HG02970 (cell line): ENCODE results near the gene GABBR2.
"Not testable (repeated sequence)": the region's sequence is repeated elsewhere in the genome, so short reads cannot be mapped to it uniquely, and the experiment has no call there.

ENCODE experiments used
- ATAC-seq: cut with Tn5 transposase; IDR thresholded peaks from one replicate; pipeline ENCODE4 v1.9.1; 2021; ENCODE audit warnings: mild to moderate bottlenecking, moderate library complexity, moderate number of reproducible peaks; ENCODE audit not compliant: unreplicated experiment, low FRiP score

GABBR2 gene

DNA sequence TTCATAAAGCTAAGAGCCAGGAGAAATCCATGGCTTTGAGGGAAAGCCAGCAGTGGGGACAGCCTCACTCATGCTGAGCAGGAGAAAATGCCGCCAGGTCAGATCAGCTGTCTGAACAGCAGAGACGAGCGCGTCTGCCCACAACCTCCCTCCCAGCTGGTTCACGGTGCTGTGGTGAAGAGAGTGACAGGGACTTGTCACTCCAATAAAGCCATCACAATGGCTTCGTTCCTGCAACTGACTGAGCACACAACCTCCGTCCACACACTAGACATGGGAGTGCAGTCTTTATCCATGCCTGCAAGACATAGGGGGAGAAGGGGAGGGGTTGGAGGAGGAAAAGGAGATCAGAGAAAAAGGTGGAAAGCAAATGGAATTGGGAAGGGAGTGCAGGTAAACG lies 206.9 kb downstream of the GABBR2 start:
- ATAC-seq: no peak

DNA sequence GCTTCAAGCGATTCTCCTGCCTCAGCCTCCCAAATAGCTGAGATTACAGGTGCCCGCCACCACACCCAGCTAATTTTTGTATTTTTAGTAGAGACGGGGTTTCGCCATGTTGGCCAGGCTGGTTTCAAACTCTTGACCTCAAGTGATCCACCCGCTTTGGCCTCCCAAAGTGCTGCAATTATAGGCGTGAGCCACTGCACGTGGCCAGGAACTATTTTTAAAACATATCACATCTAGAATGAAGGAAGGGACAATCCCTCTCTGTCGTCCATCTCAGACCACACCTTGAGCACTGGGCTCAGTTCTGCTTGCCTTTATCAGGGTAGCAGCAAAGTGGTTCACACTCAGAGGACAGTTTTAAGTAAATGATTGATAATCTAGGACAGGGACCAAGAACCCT lies 207.5 kb downstream of the GABBR2 start:
- not testable (repeated sequence) for ATAC-seq

DNA sequence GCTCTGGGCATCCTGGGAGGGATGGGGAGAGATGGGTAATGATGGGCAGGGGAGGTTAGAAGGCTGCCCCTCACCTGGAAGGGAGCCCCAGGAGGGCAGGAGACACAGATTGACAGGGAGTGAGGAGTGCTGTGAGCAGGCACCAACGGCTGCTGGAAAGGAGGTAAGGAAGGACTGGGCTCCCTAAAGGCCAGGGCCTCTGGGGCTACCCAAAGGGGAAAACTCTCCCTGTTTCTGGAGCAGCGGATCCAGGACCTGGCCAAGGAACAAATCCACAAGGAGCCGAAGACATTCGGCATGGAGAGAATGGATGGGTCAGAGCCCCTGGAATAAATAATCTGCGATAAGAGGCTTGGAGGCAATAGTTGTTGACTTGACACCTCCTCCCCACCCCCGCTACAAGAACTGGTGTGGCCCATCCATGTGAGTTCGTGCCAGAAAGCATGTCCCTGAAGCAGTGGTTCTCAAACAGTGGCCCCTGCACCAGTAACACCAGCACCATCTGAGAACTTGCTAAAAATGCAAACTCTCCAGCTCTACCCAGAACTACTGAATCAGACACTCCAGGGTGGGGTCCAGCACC lies 208.3 kb downstream of the GABBR2 start:
- no peak for ATAC-seq

DNA sequence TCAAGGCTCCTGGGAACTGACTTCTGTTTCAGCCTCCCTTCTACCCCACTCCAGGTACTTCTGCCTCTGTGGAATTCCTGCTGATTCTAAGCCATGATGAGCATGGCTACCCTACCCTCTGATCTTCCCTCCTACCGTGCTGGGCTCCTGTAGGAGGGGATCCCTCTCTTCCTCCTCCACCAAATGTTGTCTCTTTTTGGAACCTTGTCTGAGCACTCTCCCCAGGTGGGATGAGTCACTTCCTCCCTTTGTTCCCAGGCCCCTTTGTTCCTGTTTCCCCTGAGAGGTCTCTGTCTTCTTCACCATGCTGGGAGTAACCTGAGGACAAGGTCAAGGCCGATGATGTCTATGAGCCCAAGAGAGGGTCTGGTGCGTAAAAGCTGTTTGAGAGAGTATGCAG lies 213.2 kb downstream of the GABBR2 start:
- ATAC-seq: no peak

DNA sequence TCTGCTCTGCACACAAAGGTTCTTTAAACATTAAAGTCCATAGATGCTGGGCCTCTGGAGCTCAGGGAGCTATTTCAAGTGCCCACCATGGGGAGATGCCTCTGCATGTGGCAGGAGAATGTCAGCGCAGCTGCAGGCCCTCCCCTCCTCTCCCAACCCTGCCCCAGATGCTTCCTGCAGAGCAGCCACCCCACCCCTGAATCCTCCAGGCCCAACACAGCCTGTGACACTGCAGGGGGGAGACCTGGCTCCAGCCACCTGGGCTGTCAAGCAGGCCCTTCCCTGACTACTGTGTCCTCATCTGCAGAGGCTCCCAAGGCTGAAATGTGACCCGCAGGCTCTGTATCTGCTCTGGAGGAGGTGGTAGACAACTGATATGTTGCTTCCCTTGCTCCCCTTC lies 213.9 kb downstream of the GABBR2 start:
- no peak for ATAC-seq

DNA sequence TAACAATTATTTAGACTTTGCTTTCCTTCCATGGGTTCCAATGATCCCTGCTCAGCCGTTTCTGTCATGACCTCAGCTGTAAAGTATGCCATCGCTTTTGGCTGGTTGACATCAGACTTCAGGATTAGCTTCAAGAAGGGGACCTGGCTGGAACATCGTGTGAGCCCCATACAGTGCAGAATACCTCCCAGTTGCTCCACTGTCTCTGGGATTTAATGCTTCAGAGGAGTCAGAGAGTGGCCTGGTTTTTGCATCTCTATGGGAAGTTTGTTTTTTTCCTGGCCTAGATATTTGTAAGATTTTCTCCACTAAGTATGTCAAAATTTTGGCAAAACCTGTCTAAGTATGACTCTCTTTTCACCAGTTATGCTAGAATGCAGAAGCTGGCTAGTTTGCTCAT lies 216.9 kb downstream of the GABBR2 start:
- no peak for ATAC-seq

DNA sequence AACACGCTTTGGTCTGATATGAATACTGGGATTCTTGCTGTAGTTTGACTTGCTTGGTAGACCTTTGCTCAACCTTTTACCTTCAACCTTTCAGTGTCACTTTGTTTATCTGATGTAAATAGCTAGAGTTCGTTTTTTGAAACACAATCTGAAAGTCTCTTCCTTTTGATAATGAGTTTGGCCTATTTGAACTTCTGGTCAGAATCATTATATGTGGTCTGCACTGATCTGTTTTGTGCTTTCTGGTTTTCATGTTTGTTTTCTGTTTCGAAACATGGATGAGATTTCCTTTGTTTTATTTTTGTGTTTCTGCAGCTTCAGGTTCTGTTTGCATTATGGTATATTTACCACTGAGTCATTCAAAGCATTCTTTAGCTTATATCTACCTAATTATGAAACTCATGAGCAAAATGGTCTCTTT lies 217.5 kb downstream of the GABBR2 start:
- no peak for ATAC-seq

DNA sequence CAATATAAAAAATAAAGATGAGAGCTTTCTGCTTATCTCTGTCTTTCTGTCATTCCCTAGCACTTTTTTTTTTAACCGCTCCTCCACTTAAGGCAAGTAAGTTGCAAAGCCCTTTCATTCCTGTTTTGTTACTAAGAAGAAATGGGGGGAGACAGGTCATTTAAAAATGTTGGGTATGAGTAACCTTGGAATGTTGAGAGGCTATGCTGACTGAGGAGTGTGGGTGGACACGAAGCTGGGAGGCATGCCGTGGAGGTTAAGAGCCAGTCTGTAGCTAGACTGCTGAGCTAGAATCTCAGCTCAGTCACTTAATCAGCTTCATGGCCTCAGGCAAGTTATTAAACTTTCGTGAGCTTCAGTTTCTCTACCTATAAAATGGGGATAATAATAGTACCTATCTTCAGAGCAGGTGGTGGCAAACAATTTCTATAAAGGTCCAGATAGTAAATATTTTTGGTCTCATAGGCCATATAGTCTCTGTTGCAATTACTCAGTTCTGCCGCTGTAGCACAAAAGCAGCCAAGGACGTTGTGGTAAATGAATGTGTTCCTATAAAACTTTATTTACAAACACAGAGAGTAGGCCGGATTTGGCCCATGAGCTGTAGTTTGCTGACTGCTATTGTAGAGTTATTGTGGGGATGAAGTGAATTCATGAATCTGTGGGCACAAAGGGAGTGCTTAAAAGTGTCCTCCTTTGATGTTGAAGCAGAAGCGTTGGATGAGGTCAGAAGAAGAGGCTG lies 220.0 kb downstream of the GABBR2 start:
- ATAC-seq: no peak

DNA sequence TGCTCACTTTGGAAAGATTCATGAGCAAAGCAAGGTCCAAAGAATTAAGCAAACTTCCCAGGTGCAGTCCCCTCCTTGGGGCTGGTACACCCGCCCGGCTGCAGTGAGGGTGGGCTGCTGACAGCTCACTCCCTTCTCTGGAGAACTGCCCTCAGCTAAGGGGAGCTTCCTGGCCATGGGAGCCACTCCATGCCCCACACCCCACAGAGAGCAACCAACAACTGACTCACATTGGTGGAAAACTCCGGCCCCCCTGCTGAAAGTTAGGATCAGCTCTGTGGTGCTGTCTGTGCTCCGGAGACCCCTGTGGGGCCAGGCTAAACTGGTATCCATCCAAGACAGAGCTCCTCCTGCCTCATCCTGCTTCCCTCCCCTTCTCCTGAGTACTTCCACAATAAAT lies 223.0 kb downstream of the GABBR2 start:
- no peak for ATAC-seq

DNA sequence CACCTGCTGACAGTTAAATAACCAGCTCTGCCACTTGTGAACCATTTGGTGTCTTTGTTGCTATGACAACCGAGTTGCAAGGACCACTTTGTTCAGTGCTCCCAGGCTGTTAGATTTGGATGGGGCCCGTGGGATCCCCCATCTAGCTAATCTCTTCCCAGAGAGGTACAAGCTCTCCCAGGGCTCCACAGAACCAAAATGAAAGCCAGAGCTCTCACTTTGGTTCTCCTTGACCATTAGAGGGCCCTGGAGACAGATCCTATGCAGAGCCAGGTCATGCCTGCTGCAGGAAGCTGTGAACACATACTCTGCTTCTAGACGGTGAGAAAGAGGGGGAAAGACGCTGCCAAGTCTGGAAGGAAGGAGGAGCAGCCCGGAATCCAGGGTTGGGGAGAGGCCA lies 224.6 kb downstream of the GABBR2 start:
- no peak for ATAC-seq

DNA sequence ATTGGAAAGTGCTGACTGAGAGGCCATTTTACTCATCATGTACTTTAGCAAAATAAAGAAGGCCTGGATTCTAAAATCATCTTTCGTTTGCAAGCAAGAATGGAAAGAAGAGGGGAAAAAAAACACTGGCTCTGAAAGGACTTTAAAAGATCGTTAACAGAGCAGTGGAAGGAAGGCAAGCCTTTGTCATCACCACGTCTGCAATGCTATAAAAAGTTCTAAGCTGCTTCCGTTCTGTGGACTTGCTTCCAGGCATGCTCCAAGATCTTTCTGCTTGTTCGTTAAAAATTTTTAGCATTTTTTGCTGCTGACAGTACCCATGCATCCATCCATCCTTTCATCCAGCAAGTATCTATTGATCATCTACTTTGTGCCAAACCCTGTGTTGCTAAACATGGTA lies 226.5 kb downstream of the GABBR2 start:
- ATAC-seq: no peak

DNA sequence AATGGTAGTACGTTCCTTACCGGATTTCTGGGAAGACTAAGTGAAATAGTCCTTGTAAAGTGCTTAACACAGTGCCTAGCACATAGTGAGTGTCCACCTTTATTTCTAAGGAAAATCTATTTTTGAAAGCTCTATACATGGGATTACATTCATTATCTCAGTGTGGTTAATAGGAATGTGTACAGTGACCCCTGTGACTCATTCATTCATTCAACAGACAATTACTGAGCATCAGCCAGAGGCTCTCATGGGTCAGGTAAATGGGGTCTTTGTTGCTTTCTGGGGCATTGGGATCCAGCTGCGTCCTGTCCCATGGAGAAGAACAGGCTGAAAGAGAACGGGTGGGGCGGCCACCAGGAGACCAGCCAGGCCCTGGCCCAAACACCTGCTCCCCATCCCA lies 227.1 kb downstream of the GABBR2 start:
- ATAC-seq: no peak

DNA sequence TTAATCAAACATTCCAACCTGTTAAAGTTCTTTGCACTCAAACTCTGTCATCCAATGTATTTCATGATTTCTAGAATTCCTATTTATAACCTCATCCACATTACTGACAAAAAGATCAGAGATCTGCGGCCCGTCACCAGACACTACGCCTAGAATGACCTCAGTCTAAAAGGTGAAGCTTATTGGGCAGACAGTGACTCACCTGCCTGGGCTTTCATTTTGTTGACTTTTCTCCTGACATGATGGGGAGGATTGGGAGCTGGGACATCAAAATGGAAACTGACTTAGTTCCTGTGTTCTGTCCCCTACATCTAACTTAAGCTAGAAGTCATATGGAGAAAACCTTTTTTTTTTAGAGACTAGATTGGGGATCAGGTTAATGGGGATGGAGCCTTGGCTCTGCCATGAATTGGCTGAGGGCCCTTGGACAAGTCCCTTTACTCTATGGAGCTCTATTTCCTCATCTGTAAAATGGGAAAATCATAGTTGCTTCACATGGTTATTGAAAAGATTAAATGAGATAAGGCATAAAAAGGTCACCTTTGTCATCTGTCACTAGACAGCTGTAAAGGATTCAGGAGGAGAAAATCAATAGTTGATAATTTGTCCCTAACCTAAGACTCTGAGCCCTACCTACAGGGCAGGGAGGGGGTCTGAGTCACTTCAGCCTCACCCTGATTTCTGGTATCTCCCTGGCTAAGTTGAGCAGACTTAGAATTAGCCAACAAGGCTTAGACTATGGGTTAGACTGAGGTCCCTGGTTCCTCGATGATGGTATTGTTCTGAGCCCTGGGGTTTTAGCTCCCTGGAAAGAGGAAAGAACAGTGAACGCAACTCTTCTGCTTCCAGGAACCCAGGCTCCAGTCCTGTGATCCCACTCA lies 228.5 kb downstream of the GABBR2 start:
- no peak for ATAC-seq

DNA sequence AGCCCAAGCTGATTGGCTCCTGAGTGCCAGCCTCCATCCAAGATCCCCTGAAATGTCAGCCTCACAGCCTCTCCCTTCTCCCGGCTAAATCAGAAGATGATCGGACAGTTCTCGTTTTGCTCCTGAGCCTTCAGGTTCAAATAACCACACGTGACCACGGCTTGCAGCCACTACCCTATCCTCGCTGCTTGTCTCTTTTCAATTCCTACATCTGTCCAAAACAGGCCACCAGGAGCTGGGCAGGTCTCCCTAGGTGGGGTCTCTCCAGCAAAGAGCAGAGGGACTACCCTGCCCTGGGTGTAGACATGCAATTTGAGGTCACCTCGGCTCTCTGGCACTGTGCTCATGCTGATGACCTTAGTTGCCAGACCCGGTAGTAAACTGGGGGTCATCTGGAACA lies 229.3 kb downstream of the GABBR2 start:
- no peak for ATAC-seq

DNA sequence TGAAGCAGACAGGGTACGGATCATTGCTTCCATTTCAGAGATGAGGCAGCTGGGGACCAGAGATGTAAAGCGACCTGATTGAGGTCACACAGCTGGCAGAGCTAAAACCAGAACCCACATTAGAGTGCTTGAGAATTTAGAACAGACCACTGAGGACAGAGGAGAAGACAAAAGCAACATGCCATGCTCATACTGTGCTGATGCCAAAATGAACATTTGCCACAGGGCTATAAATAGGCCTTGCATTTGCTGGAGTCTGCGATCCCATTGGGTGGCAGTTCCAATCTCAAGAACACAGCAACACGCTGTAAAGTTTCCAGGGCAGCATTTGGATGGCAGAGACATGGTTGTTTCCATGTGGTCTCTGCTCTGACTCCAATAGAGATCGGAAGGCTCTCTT lies 230.9 kb downstream of the GABBR2 start:
- ATAC-seq: no peak

DNA sequence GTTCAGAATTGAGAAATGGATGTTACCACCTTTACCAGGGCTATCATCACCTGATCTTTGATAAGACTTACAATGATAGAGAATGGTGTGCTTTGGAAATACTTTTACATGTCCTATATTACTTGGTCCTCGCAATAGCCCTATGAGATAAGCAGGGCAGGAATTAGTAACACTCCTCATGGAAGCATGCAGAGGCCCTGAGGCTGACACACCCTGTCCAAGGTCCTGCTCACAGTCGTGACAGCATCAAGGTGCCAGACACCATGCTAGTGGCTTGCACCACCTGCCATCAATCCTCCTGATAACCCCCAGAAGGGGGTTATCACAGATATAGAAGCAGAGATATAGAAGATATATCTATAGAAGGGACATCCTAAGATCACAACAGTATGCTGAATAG lies 236.5 kb downstream of the GABBR2 start:
- ATAC-seq: no peak

DNA sequence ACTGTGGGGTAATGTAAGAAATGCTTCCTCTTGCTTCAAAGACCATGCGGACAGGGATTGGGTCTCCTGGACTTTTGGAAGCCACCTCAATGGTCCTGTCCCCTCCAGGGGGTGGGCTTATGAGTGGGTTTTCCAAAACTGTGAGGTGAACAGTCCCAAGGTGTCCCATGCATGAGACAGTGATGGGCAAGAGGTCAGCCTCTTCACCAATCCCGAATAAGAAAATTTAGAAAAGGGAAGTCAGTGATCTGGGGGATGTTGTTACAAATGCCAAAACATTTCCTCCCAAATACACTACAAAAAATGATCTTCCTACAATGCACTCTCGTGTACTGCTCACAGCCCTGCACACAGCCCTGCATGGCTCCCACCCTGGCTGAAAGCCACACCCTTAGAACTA lies 237.6 kb downstream of the GABBR2 start:
- no peak for ATAC-seq

DNA sequence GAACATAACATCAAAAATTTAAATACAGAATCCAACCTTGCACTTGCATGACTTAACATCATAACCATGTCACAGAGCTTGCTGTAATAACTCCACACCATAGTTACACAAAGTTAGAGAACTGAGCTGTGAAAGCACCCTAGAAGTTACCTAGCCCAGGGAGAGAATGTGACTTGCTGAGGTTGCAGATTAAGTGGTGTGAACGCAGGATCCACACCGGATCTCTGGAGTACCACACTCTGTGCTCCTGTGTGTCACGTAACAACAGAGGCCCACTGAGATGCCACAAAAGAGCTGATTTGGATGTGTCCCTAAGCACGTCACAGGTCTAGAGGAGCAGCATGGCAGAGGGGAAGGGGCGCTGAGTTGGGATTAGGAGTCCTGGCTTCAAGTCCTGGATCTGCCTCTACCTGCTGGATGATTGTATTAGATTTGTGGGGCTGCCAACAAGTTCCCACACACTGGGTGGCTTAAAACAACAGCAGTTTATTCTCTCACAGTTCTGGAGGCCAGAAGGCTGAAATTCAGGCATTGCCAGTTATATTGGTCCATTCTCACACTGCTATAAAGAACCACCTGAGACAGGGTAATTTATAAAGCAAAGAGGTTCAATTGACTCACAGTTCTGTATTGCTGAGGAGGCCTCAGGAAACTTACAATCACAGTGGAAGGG lies 240.0 kb downstream of the GABBR2 start:
- no peak for ATAC-seq

DNA sequence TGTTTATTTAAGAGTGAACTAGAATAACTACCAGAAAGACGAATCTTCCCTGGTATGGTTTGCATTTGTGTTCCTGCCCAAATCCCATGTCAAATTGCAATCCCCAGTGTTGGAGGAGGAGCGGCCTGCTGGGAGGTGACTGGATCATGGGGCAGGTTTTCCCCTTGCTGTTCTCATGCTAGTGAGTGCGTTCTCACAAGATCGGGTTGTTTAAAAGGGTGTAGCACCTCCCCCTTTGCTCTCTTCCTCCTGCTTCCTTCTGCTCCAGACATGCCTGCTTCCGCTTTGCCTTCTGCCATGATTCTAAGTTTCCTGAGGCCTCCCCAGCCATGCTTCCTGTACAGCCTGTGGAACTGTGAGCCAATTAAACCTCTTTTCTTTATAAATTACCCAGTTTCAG lies 242.9 kb downstream of the GABBR2 start:
- ATAC-seq: no peak

DNA sequence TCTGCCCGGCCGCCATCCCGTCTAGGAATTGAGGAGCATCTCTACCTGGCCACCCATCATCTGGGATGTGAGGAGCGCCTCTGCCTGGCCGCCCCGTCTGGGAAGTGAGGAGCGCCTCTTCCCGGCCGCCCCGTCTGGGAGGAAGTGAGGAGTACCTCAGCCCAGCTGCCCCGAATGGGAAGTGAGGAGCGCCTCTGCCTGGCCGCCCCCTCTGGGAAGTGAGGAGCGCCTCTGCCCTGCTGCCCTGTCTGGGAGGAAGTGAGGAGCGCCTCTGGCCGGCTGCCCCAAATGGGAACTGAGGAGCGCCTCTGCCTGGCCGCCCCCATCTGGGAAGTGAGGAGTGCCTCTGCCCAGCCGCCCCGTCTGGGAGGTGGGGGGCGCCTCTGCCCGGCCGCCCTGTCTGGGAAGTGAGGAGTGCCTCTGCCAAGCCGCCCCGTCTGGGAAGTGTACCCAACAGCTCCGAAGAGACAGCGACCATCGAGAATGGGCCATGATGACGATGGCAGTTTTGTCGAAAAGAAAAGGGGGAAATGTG lies 244.5 kb downstream of the GABBR2 start:
- ATAC-seq: not testable (repeated sequence)

DNA sequence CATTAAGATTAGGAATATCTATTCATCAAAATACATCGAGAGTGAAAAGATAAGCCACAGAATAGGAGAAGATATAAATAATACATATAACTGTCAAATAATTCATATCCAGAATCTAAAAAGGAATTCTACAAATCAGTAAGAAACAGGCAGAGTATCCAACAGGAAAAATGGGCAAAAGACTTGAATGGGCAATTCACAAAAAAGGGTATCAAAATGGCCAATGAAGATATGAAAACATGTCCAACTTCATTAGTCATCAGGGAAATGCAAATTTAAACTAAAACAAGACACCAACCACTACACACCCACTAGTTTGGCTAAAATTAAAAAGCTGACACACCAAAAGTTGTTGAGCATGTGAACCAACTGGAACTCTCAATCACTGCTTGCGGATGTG lies 246.4 kb downstream of the GABBR2 start:
- ATAC-seq: no peak
